OCI-LY1 (cell line): Measurements from ENCODE around the gene ISG20.

Experiments used
- EZH2 ChIP-seq: fragments of 200-600 bp; sonication (generic), shearing (Covaris generic); IDR thresholded peaks from 2 replicates; pipeline ENCODE4 v1.8.0; 2017; ENCODE audit warnings: borderline replicate concordance, mixed run types, mild to moderate bottlenecking, antibody characterized with exemption, low read length, moderate library complexity, mixed read lengths
- TF ChIP-seq, protein P1 (sequence below): fragments of 200-600 bp; sonication (generic), shearing (Covaris generic); IDR thresholded peaks from 2 replicates; pipeline ENCODE4 v1.5.1; 2017; ENCODE audit warnings: mild to moderate bottlenecking, antibody characterized with exemption, low read length, moderate library complexity, mixed read lengths

GRCh38 chr15:88627463-88627862, 11.4 kb upstream of the ISG20 start:
- TF ChIP-seq EZH2 = no peak
- TF ChIP-seq, protein P1, sequence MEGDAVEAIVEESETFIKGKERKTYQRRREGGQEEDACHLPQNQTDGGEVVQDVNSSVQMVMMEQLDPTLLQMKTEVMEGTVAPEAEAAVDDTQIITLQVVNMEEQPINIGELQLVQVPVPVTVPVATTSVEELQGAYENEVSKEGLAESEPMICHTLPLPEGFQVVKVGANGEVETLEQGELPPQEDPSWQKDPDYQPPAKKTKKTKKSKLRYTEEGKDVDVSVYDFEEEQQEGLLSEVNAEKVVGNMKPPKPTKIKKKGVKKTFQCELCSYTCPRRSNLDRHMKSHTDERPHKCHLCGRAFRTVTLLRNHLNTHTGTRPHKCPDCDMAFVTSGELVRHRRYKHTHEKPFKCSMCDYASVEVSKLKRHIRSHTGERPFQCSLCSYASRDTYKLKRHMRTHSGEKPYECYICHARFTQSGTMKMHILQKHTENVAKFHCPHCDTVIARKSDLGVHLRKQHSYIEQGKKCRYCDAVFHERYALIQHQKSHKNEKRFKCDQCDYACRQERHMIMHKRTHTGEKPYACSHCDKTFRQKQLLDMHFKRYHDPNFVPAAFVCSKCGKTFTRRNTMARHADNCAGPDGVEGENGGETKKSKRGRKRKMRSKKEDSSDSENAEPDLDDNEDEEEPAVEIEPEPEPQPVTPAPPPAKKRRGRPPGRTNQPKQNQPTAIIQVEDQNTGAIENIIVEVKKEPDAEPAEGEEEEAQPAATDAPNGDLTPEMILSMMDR = no peak
